Measurements from ENCODE around the gene CISH. TPM values are rescaled to one million over a fixed set of nuclear protein-coding genes. Genes with fewer than 3 reads are reported as not detected.

Gene CISH
- total RNA-seq, 1 experiment from 2014 or later: 8.4 TPM

DNA sequence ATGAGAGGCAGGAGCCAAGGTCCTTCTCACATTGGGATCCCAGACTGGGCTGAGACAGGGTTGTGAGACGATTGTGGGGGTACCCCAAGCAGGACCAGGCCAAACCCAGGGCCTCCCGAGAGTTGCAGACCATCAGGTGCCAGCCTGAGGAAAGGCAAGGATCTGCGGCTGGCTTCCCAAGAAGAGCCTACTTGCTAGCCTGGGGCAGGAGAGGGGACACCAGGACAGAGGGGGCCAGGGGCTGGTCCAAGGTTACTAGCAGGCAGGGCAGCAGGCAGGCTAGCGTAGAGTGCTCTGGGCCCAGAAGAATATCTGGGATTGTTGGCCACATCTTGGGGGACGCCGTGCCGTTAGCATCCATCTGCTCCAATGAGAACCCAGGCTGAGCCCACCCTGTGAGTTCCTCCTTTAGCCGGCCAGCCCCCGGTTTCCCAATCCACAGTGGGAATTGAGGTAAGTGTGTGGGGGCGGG, 546 bp downstream of the CISH start:
- peak overlapping the region; percentile 69 for H3K4me3 ChIP-seq
- DNase-seq: peak in 1 of 2 experiments; percentile 19
- peak overlapping the region; percentile 66 for H3K27ac ChIP-seq
- H3K9me3 ChIP-seq (replicated peaks): no peaks in the 10 kb centered on the region
- H3K36me3 ChIP-seq: peaks cover 3% of the 10 kb centered on the region
- peaks cover under 1% of the 10 kb centered on the region for H3K4me1 ChIP-seq
- H3K27me3 ChIP-seq: no peaks in the 10 kb centered on the region

DNA sequence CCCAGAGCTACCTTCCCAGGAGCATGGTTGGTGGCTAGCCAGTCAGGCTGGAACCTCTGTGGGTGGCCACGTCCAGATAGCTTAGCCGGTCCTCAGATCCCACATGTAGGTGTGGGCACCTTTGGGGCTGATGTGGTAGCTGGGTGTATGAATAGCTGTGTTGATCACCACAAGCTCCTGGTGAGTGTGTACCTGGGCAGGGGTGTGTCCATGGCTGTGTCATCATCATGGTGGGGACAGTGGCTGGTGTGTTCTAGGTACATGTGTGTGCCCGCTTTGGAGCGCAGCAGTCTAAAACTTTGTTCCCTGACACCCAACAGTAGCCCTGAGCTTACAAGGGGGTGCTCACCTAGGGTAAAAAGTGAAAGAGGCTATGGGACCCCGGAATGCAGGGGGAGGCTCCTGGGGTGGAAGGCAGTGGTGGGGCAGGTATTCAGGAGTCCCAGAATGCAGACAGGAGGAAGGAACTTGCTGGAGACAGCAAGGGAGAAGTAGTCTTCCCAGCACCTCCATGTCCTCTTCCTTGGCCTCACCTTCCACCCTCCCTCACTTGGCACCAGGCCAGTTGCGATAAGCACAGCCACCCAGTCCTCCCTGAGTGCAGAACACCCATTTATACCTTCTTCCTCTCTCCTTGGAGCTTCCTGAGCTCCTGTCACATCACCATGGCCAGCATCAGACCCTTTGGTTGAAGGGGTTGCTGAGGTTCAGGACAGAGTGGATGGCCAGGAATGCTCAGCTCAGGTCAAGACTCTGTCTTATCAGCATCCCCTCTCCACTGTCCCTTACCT, 1.2 kb downstream of the CISH start:
- H3K27me3 ChIP-seq: no peaks in the 10 kb centered on the region

DNA sequence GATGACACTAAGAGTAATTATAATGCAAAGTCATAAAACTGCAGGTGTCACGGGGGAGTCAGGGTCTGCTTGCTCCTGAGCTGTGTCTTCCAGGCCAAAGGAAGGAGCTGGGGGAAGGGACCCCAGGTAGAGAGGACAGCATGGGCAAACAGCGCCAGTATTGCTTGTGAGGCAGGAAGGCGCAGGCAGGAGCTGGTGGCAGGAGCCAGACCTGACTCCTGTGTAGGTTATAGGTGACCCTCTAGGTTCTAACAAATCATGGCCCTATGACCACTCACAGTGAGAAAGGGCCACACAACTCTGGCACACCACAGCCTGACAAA, 1.9 kb downstream of the CISH start:
- Histone ChIP-seq H3K27ac (no peak overlapping the region), H3K4me1 (no peaks in the 10 kb centered on the region; the same call in 1 of the 2 replicates), H3K9me3 (replicated peaks) (no peaks in the 10 kb centered on the region), H3K36me3 (peaks cover 5% of the 10 kb centered on the region), H3K4me3 (no peak overlapping the region), H3K27me3 (no peaks in the 10 kb centered on the region)
- no peak for DNase-seq

More for the DNA sequence above, 1.2 kb downstream of the CISH start:
- no peaks in the 10 kb centered on the region; the same call in 1 of the 2 replicates for H3K4me1 ChIP-seq
- peak overlapping the region; percentile 69 for H3K4me3 ChIP-seq
- peaks cover 5% of the 10 kb centered on the region for H3K36me3 ChIP-seq
- H3K27ac ChIP-seq: no peak overlapping the region
- H3K9me3 ChIP-seq (replicated peaks): no peaks in the 10 kb centered on the region
- peak in 1 of 2 experiments; percentile 35 for DNase-seq

- Histone ChIP-seq H3K4me3 (no peak overlapping the region), H3K27ac (no peak overlapping the region), H3K36me3 (peaks cover 5% of the 10 kb centered on the region), H3K27me3 (no peaks in the 10 kb centered on the region), H3K4me1 (no peaks in the 10 kb centered on the region; the same call in 1 of the 2 replicates), H3K9me3 (replicated peaks) (no peaks in the 10 kb centered on the region)
- DNase-seq: no peak
Measured at GRCh38 chr3:50609071-50609762, 2.4 kb downstream of the CISH start.

GRCh38 chr3:50608278-50608677, 3.3 kb downstream of the CISH start:
- DNase-seq: no peak
- Histone ChIP-seq H3K4me3 (no peak overlapping the region), H3K36me3 (peaks cover 5% of the 10 kb centered on the region), H3K27me3 (no peaks in the 10 kb centered on the region), H3K9me3 (replicated peaks) (no peaks in the 10 kb centered on the region), H3K27ac (no peak overlapping the region), H3K4me1 (no peaks in the 10 kb centered on the region; the same call in 1 of the 2 replicates)

GRCh38 chr3:50607271-50608091, 4.1 kb downstream of the CISH start:
- no peak overlapping the region for H3K4me3 ChIP-seq
- no peaks in the 10 kb centered on the region; the same call in 1 of the 2 replicates for H3K4me1 ChIP-seq
- no peaks in the 10 kb centered on the region for H3K9me3 ChIP-seq (replicated peaks)
- peaks cover 5% of the 10 kb centered on the region for H3K36me3 ChIP-seq
- no peaks in the 10 kb centered on the region for H3K27me3 ChIP-seq
- no peak for DNase-seq
- H3K27ac ChIP-seq: no peak overlapping the region

GRCh38 chr3:50606596-50606995, 5.0 kb downstream of the CISH start:
- Histone ChIP-seq H3K27ac (no peak overlapping the region), H3K4me3 (no peak overlapping the region), H3K27me3 (no peaks in the 10 kb centered on the region), H3K4me1 (peaks cover 8% of the 10 kb centered on the region), H3K9me3 (replicated peaks) (no peaks in the 10 kb centered on the region), H3K36me3 (peaks cover 5% of the 10 kb centered on the region)
- no peak for DNase-seq

GRCh38 chr3:50605901-50606326, 5.7 kb downstream of the CISH start:
- DNase-seq: no peak
- H3K27me3 ChIP-seq: no peaks in the 10 kb centered on the region
- H3K36me3 ChIP-seq: peaks cover 5% of the 10 kb centered on the region
- no peak overlapping the region for H3K4me3 ChIP-seq
- H3K9me3 ChIP-seq (replicated peaks): no peaks in the 10 kb centered on the region
- H3K27ac ChIP-seq: no peak overlapping the region
- H3K4me1 ChIP-seq: peaks cover 12% of the 10 kb centered on the region

DNA sequence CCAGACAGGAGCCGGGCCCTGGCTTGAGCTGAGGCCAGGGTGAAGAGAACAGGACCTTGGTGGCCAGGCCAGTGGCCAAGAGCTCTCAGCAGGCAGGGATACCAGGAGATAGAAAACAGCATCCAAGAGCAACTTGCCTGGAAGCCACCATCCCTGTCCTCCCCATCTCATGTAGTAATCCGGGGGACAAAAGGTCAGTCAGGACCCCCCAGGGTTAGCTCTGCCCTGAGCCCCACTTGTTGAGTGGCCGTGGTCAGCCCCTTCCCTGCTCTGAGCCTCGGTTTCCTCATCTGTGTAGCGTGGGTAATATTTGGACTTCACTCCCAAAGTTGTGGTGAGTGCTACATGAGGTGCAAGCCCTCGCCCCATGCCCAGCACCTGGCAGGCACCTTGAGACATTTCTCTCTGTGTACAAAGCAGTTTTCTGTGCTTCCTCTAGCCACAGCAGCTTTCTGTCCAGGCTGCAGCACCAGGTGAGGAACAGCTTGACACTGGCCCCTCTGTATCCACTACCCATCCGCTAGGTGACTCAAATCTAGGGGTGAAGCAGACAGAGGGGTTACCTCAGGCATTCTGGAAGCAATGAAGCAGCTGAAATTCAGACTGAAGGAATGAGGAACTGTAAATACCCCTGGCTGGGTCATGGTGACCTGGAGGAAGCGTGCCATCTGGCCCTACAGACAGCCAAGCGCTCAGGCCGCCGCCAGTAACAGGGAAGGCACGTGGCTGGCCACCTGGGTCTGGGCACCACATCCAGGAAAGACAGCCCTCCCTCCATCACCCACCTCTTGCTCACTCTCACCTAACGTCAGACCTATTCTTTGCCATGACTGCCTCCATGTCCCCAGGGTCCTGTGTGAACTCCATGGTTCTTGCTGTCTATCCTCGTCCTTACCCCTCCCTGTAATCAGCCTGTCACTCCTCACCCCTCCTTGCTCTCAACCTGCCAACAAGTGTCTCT, 6.7 kb downstream of the CISH start:
- Histone ChIP-seq H3K4me3 (no peak overlapping the region), H3K27me3 (no peaks in the 10 kb centered on the region), H3K4me1 (peaks cover 22% of the 10 kb centered on the region), H3K9me3 (replicated peaks) (no peaks in the 10 kb centered on the region), H3K27ac (no peak overlapping the region), H3K36me3 (peaks cover 5% of the 10 kb centered on the region)
- no peak for DNase-seq

- peaks cover 23% of the 10 kb centered on the region for H3K4me1 ChIP-seq
- H3K9me3 ChIP-seq (replicated peaks): no peaks in the 10 kb centered on the region
- H3K27ac ChIP-seq: no peak overlapping the region
- no peak overlapping the region for H3K4me3 ChIP-seq
- no peaks in the 10 kb centered on the region for H3K27me3 ChIP-seq
- no peak for DNase-seq
- H3K36me3 ChIP-seq: peaks cover 5% of the 10 kb centered on the region
Measured at GRCh38 chr3:50604110-50604621, 7.4 kb downstream of the CISH start.

DNA sequence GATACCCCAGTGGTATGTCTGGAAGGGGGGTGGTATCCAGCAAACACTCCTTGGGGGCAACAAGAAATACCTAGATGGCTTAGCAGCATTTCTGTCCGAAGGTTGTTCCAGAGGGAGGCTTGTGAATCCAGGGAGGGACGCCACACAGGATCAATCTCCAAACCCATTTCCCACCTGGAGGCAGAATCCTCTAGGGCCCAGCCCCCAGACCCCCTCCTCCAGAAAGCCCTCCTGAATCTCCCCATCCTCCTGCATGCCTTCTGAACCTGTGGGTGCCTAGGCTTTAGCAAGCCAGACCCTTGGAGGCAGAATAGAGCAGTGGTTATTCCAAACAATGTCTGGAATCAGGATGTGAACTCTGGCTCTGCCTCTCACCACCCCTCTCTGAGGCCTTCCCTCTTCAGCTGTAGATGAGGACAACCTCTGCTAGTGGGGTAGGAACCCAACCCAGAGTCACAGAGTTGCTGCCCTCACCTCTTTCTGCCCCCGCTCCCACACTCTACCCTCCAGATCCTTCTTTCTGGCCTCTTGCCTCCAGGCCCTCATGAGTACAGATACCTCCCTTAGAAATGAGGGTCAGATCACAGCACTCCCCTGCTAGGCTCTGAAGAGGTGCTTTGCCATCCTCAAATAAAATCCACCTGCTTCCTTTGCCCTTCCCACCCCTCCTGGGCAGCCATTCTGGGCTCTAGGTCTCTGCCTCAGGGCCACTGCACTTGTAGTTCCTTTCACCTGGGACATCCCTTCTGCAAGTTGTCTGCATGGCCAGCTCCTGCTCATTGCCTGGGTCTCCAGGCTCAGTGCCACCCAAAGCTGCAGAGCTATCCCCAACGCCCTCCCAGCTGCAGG, 8.1 kb downstream of the CISH start:
- H3K9me3 ChIP-seq (replicated peaks): no peaks in the 10 kb centered on the region
- peaks cover 5% of the 10 kb centered on the region for H3K36me3 ChIP-seq
- H3K4me3 ChIP-seq: no peak overlapping the region
- DNase-seq: no peak
- peaks cover 23% of the 10 kb centered on the region for H3K4me1 ChIP-seq
- no peaks in the 10 kb centered on the region for H3K27me3 ChIP-seq
- no peak overlapping the region for H3K27ac ChIP-seq

DNA sequence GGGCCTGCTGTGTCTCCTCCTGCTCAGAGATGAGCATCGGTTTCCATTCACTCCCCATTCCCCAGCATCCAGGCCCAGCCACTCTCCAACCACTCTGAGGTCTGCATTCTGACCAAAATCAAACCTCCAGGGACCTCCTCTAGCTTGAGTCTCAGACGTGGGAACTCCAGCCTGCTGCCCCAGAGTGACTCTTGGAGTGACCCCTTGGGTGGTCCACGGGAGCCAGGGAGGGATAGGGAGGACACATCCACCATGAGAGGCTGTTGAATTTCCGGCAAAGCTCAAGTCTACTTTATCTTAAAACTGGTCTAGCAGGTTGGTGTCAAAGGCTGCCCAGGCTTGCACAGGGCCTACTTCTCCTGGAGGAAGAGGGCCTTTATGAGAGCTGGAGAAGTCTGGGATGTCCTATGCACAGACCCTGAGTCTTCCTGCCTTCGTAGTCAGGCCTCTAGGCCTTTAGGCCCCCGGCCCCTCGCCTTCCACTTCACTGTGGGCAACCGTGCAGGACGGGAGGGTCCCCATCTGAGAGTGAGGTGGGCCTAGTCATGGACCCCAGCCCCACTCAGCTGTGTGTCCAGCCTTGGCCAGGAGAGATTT, 8.9 kb downstream of the CISH start:
- no peaks in the 10 kb centered on the region for H3K27me3 ChIP-seq
- DNase-seq: no peak
- H3K36me3 ChIP-seq: peaks cover 5% of the 10 kb centered on the region
- H3K27ac ChIP-seq: no peak overlapping the region; the same call in 1 of the 2 replicates
- no peak overlapping the region for H3K4me3 ChIP-seq
- peaks cover 23% of the 10 kb centered on the region for H3K4me1 ChIP-seq
- H3K9me3 ChIP-seq (replicated peaks): no peaks in the 10 kb centered on the region

Measured in SJCRH30 (cell line).